Measurements from ENCODE around the gene RTN1. TPM values are rescaled to one million over a fixed set of nuclear protein-coding genes. Genes with fewer than 3 reads are reported as not detected.

The RTN1 gene
- polyA plus RNA-seq, 2 of the 4 experiments (the other 2 are of a cell fraction), result 0.09 TPM; not detected in 1

GRCh38 chr14:59904184-59904583, 33.6 kb upstream of the RTN1 start (continued):
- TF ChIP-seq, protein P1, sequence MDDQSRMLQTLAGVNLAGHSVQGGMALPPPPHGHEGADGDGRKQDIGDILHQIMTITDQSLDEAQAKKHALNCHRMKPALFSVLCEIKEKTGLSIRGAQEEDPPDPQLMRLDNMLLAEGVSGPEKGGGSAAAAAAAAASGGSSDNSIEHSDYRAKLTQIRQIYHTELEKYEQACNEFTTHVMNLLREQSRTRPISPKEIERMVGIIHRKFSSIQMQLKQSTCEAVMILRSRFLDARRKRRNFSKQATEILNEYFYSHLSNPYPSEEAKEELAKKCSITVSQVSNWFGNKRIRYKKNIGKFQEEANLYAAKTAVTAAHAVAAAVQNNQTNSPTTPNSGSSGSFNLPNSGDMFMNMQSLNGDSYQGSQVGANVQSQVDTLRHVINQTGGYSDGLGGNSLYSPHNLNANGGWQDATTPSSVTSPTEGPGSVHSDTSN (IDR thresholded peaks at IDR 0.05), result no peak
- TF ChIP-seq POLR2A (IDR thresholded peaks at IDR 0.05; ENCODE audit: low read length) (no peak), HDAC2 (IDR thresholded peaks at IDR 0.05) (no peak)

DNA sequence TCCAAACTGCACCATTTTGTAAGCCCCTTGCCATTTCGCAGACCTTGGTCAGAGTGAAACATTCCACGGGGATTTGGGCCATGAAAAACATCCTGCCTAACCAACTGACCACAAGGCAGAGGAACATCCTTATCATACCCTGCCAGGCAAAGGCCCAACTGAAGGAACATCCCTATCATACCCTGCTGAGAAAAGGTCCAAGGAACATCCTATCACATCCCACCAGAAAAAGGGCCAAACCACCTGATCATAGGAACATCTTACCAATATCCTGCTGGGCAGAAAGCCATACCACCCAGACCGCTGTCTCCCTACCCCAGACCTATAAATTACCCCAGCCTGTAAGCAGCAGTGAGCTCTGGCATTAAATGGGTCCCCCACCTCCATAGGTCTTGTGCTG, 30.0 kb upstream of the RTN1 start:
- no peak for ATAC-seq
- H3K4me1 ChIP-seq, result no peaks in the 10 kb centered on the region
- no peak overlapping the region for H3K27ac ChIP-seq
- TF ChIP-seq E2F6 (IDR thresholded peaks at IDR 0.05; ENCODE audit: borderline replicate concordance, low read depth), result no peak
- no peak for TF ChIP-seq EHMT2 (IDR thresholded peaks at IDR 0.05; ENCODE audit: low read depth)
- 2% methylated on average over 3 of the region's 3 CpGs for WGBS (ENCODE audit: missing lambda C conversion rate)
- no peak for DNase-seq (ENCODE audit: low read depth in 1 of 2, low spot score in 1 of 2)
- CTCF ChIA-PET, result interaction anchor here (1.1 kb wide), 1 partner anchor 268 kb away, joined by 4 read pairs; no protein-coding TSS in a partner anchor
- no peak overlapping the region for H3K4me3 ChIP-seq
- POLR2A ChIA-PET, result no interaction called here
- H3K9me3 ChIP-seq, result peaks cover 4% of the 10 kb centered on the region; the same call in 2 of the 3 replicates
- FAIRE-seq, result no peak
- H3K4me2 ChIP-seq, result no peak overlapping the region

GRCh38 chr14:59897757-59898383, 27.3 kb upstream of the RTN1 start:
- Histone ChIP-seq H3K4me2 (no peak overlapping the region), H3K27ac (no peak overlapping the region), H3K4me1 (no peaks in the 10 kb centered on the region), H3K4me3 (no peak overlapping the region), H3K9me3 (peaks cover 4% of the 10 kb centered on the region; the same call in 2 of the 3 replicates)
- 10% methylated on average over 8 of the region's 8 CpGs for WGBS (ENCODE audit: missing lambda C conversion rate)
- ATAC-seq (peak; percentile 47 to 86; a peak in 4 of 6 replicates), FAIRE-seq (no peak), DNase-seq (ENCODE audit: low read depth in 1 of 2, low spot score in 1 of 2) (peak; percentile 13 to 40)
- ChIA-PET POLR2A (no interaction called here), CTCF (interaction anchor here (0.7 to 2.9 kb wide), 13 partner anchors 8 to 770 kb away, joined by 3 to 11 read pairs (median 3); no protein-coding TSS in a partner anchor)
- TF ChIP-seq, protein P2, sequence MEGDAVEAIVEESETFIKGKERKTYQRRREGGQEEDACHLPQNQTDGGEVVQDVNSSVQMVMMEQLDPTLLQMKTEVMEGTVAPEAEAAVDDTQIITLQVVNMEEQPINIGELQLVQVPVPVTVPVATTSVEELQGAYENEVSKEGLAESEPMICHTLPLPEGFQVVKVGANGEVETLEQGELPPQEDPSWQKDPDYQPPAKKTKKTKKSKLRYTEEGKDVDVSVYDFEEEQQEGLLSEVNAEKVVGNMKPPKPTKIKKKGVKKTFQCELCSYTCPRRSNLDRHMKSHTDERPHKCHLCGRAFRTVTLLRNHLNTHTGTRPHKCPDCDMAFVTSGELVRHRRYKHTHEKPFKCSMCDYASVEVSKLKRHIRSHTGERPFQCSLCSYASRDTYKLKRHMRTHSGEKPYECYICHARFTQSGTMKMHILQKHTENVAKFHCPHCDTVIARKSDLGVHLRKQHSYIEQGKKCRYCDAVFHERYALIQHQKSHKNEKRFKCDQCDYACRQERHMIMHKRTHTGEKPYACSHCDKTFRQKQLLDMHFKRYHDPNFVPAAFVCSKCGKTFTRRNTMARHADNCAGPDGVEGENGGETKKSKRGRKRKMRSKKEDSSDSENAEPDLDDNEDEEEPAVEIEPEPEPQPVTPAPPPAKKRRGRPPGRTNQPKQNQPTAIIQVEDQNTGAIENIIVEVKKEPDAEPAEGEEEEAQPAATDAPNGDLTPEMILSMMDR (IDR thresholded peaks at IDR 0.05), result peak; percentile 35; the same call in 2 of the 3 replicates
- TF ChIP-seq MAFK (IDR thresholded peaks at IDR 0.05; ENCODE audit: partially characterized antibody) (peak; percentile 49), EHF (CRISPR knock-in tag; IDR thresholded peaks at IDR 0.05) (no peak), SMC3 (IDR thresholded peaks at IDR 0.05) (0 out of 3 replicates have a peak, but pooled peaks have one; percentile 23), HOXB13 (CRISPR knock-in tag; IDR thresholded peaks at IDR 0.05; ENCODE audit: low read depth) (no peak), RAD21 (conservative IDR thresholded peaks at IDR 0.05 in 1 of 2, IDR thresholded peaks at IDR 0.05 in 1 of 2) (peak; percentile 51 to 68; a peak in 4 of 5 replicates)

DNA sequence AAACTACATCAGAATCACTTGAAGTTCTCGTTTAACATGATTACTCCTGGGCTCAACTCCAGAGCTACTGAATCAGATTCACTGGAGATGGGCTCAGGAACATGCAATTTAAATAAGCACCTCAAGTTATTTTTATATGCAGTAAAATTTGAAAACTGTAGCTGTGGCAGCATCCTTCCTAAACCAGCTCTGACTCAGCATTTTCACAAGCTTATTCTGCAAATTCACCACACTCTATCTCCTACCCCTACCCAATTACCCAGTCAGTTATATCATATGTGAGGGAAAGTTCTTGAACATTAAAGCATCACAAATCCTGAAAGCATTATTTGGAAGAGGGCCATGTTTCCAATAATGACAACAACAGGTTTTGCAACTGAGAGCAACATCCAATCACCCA, 25.1 kb upstream of the RTN1 start:
- POLR2A ChIA-PET, result no interaction called here
- FAIRE-seq (no peak), ATAC-seq (no peak), DNase-seq (ENCODE audit: low read depth in 1 of 2, low spot score in 1 of 2) (no peak)
- no peak overlapping the region for H3K27ac ChIP-seq
- no peak overlapping the region for H3K4me2 ChIP-seq
- no peaks in the 10 kb centered on the region for H3K4me1 ChIP-seq
- no peak for TF ChIP-seq EHMT2 (IDR thresholded peaks at IDR 0.05; ENCODE audit: low read depth)
- TF ChIP-seq GATA3 (IDR thresholded peaks at IDR 0.05; ENCODE audit: borderline replicate concordance), result no peak
- TF ChIP-seq, protein P3, sequence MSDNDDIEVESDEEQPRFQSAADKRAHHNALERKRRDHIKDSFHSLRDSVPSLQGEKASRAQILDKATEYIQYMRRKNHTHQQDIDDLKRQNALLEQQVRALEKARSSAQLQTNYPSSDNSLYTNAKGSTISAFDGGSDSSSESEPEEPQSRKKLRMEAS (IDR thresholded peaks at IDR 0.05), result no peak
- TF ChIP-seq, protein P4, sequence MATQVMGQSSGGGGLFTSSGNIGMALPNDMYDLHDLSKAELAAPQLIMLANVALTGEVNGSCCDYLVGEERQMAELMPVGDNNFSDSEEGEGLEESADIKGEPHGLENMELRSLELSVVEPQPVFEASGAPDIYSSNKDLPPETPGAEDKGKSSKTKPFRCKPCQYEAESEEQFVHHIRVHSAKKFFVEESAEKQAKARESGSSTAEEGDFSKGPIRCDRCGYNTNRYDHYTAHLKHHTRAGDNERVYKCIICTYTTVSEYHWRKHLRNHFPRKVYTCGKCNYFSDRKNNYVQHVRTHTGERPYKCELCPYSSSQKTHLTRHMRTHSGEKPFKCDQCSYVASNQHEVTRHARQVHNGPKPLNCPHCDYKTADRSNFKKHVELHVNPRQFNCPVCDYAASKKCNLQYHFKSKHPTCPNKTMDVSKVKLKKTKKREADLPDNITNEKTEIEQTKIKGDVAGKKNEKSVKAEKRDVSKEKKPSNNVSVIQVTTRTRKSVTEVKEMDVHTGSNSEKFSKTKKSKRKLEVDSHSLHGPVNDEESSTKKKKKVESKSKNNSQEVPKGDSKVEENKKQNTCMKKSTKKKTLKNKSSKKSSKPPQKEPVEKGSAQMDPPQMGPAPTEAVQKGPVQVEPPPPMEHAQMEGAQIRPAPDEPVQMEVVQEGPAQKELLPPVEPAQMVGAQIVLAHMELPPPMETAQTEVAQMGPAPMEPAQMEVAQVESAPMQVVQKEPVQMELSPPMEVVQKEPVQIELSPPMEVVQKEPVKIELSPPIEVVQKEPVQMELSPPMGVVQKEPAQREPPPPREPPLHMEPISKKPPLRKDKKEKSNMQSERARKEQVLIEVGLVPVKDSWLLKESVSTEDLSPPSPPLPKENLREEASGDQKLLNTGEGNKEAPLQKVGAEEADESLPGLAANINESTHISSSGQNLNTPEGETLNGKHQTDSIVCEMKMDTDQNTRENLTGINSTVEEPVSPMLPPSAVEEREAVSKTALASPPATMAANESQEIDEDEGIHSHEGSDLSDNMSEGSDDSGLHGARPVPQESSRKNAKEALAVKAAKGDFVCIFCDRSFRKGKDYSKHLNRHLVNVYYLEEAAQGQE (IDR thresholded peaks at IDR 0.05), result no peak
- TF ChIP-seq MAFK (IDR thresholded peaks at IDR 0.05; ENCODE audit: partially characterized antibody), result peak; percentile 72
- TF ChIP-seq ATOH8 (CRISPR knock-in tag; IDR thresholded peaks at IDR 0.05; ENCODE audit: low read depth), result no peak
- no peak for TF ChIP-seq HOXB5 (CRISPR knock-in tag; IDR thresholded peaks at IDR 0.05)
- no peak for TF ChIP-seq SMC3 (IDR thresholded peaks at IDR 0.05)
- TF ChIP-seq NFE2L2 (conservative IDR thresholded peaks at IDR 0.05; ENCODE audit: low read length), result 0 out of 2 replicates have a peak, but pooled peaks have one; percentile 21
- no peak for TF ChIP-seq RNF2 (IDR thresholded peaks at IDR 0.05; ENCODE audit: borderline replicate concordance, low read depth)
- TF ChIP-seq ZC3H11A (IDR thresholded peaks at IDR 0.05), result no peak
- CTCF ChIA-PET, result interaction anchor here (1.1 to 1.2 kb wide), 2 partner anchors 11 to 13 kb away, joined by 3 read pairs; no protein-coding TSS in a partner anchor
- H3K9me3 ChIP-seq, result no peaks in the 10 kb centered on the region
- no peak overlapping the region for H3K4me3 ChIP-seq
- WGBS (ENCODE audit: missing lambda C conversion rate), result 0% methylated on average over 1 of the region's 1 CpG
